GM18507 (cell line): ENCODE data around the gene TARBP1.
"Not testable (repeated sequence)": the region's sequence is repeated elsewhere in the genome, so short reads cannot be mapped to it uniquely, and the experiment has no call there.

Source experiments
- DNase-seq: peaks from one replicate; pipeline ENCODE4 v3.0.0; 2011; ENCODE audit warnings: low read depth; ENCODE audit not compliant: insufficient read length; ENCODE audit errors: extremely low spot score
- FAIRE-seq: peaks from 2 replicates; lab custom pipeline; 2011; peaks lifted over from hg19 to GRCh38; lab: Jason Lieb, UNC

Gene TARBP1

GRCh38 chr1:234402939-234403338 lies 76.0 kb downstream of the TARBP1 start:
- DNase-seq, result no peak

DNA sequence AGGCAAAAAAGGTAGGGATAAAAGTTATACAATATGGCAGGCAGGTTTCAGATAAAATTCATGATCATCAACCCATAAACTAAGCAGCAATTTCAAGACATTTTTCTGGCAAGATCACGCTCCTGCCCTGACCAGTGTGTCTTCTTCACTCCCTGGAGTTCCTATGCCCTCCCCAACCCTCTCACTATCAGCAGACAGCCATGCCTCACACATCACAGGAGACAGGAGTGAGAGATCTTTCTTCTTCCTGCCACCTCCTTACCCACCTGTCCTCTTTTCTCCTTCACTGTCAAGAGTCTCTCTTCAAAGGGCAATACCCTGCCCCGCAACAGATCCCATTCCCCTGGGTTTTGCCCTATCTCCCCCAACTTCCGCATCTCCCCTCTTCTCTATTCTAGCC lies 77.3 kb downstream of the TARBP1 start:
- DNase-seq (no peak), FAIRE-seq (no peak)

More at GRCh38 chr1:234402939-234403338, 76.0 kb downstream of the TARBP1 start:
- no peak for FAIRE-seq

DNA sequence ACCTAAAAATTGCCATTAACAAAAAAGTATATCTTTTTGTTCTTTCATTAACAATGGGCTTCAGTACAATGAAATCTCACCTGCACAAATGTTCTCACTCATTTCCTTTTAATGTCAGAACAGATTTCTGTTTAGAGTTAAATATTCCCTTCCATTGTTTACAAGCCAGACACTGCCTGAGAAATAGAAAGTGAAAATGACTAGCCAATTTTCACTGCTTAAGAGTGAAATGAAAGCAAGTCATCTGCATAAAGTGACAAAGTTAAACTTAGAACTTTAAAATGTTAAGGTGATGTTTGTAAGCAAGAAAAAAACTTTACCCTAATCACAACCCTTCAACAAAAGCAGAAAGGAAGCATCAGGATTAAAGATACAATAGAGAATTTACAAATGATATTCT lies 78.2 kb downstream of the TARBP1 start:
- peak; percentile 63 for FAIRE-seq
- DNase-seq, result no peak

DNA sequence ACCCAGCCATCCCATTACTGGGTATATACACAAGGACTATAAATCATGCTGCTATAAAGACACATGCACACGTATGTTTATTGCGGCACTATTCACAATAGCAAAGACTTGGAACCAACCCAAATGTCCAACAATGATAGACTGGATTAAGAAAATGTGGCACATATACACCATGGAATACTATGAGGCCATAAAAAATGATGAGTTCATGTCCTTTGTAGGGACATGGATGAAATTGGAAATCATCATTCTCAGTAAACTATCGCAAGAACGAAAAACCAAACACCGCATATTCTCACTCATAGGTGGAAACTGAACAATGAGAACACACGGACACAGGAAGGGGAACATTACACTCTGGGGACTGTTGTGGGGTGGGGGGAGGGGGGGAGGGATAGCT lies 79.5 kb downstream of the TARBP1 start:
- not testable (repeated sequence) for FAIRE-seq, DNase-seq

DNA sequence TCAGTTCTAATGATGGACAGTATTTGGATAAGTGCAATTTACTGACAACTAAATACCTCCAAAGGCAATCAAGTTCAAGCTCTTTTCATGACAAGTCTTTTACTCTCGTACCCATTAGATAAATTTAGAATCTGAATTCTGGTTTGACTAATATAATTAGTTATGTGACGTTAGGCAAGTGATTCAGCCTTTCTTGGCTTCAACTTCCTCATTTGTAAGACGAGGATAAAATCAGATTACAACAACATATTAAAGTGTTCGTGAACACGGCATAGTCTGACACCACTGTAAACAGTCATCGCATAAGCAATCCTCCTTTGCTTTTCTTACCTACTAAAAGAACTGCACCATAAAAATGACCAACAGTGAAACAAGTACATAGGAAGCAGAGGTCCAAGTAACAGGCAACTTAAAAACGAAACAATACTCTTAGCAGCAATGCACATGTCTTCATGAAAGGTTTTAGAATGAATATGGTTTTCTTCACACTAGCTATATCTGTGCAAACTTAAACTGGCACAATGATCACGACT lies 80.1 kb downstream of the TARBP1 start:
- peak; percentile 88 for FAIRE-seq
- DNase-seq, result no peak

DNA sequence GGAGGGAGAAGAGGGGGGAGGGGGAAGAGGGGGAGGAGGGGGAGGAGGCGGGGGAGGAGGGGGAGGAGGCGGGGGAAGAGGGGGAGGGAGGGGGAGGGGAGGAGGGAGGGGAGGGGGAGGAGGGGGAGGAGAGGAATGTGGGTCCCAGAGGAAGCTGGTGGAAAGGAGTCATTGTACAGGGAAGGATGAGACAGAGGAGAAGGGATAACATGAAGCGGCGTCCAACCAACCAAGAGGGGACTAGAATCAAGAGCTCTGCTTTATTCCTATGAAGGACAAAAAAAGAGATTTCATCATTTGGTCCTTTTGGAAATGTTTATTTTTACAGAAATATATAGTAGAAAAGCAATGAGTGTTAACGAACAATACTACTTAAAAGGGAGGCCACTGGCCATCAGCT lies 81.2 kb downstream of the TARBP1 start:
- FAIRE-seq (no peak), DNase-seq (no peak)

GRCh38 chr1:234396871-234397270 lies 82.1 kb downstream of the TARBP1 start:
- FAIRE-seq, result peak; percentile 65
- no peak for DNase-seq

GRCh38 chr1:234396092-234396491 lies 82.9 kb downstream of the TARBP1 start:
- DNase-seq, result no peak
- no peak for FAIRE-seq

DNA sequence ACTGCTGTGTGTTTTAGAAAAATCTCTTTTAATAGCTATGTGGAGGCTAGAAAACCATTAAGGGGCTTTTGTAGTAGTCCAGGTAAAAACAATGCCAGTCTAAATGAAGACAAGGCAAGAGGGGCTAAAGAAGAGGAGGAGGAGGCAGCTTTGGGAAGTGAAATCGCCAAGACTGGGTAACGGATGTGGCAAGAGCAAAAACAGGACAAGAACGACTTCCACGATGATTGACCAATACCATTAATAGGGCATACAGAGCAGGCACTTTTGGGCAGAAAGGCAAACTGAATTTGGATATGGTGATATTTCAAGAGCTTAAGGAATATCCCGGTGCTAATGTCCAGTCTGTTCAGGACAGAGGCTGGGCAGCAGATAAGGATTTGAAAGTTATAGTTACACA lies 83.7 kb downstream of the TARBP1 start:
- DNase-seq, result no peak
- no peak for FAIRE-seq

GRCh38 chr1:234393190-234393589 lies 85.8 kb downstream of the TARBP1 start:
- no peak for DNase-seq
- FAIRE-seq, result no peak

GRCh38 chr1:234388094-234388493 lies 90.9 kb downstream of the TARBP1 start:
- DNase-seq (no peak), FAIRE-seq (no peak)

DNA sequence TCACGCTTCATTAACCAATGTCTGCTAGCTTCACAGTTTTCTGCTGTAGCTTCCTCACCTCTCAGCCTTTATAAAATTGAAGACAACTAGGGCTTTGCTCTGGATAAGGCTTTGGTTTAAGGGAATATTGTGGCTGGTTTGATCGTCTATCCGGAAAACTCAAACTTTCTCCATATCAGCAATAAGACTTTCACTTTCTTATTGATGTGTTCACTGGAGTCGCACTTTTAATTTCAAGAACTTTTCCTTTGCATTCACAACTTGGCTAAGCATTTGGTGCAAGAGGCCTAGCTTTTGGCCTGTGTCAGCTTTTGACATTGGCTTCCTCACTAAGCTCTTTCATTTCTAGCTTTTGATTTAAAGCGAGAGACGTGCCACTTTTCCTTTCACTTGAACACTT lies 92.9 kb downstream of the TARBP1 start:
- DNase-seq, result no peak
- FAIRE-seq, result peak; percentile 33

- DNase-seq (no peak), FAIRE-seq (no peak)
These were observed 97.1 kb downstream of the TARBP1 start for GRCh38 chr1:234381699-234382555.

DNA sequence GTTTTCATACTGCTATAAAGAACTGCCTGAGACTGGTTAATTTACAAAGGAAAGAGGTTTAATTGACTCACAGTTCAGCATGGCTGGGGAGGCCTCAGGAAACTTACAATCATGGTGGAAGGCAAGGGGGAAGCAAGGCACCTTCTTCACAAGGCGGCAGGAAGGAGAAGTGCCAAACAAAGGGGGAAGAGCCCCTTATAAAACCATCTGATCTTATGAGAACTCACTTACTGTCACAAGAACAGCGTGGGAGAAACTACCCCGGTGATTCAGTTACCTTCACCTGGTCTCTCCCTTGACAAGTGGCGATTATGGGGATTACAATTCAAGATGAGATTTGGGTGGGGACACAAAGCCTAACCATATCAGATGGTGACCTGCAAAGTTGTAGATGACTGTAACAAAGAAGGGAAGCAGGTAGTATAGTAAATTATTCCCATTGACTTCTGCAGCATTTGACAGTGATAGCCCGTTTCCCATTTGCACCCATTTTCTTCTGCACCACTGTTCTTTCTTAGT lies 99.3 kb downstream of the TARBP1 start:
- DNase-seq, FAIRE-seq: not testable (repeated sequence)

- FAIRE-seq, result no peak
- DNase-seq, result no peak
These were observed 103.3 kb downstream of the TARBP1 start for GRCh38 chr1:234375672-234376071.

DNA sequence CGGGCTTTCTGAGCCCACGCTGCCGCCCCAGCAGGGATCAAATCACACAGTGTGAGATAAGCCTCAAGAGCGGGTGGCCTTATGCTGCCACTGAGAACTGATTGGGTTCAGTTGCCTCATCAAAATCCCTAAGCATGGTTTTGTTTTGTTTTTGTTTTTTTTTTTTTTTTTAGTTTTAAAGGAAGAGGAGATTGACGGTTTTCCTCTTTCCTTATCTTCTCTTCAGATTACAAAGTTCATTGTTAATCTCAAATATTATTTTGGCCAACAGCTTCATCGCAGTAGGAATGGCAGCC lies 105.1 kb downstream of the TARBP1 start:
- DNase-seq (no peak), FAIRE-seq (no peak)

- FAIRE-seq (peak; percentile 97), DNase-seq (peak; percentile 84)
These were observed 105.7 kb downstream of the TARBP1 start, which contains the start of gene COA6 for GRCh38 chr1:234373064-234373958. TSS of gene COA6 (plus strand) at chr1:234373456. CDS start at chr1:234373467, 11 bp downstream.

DNA sequence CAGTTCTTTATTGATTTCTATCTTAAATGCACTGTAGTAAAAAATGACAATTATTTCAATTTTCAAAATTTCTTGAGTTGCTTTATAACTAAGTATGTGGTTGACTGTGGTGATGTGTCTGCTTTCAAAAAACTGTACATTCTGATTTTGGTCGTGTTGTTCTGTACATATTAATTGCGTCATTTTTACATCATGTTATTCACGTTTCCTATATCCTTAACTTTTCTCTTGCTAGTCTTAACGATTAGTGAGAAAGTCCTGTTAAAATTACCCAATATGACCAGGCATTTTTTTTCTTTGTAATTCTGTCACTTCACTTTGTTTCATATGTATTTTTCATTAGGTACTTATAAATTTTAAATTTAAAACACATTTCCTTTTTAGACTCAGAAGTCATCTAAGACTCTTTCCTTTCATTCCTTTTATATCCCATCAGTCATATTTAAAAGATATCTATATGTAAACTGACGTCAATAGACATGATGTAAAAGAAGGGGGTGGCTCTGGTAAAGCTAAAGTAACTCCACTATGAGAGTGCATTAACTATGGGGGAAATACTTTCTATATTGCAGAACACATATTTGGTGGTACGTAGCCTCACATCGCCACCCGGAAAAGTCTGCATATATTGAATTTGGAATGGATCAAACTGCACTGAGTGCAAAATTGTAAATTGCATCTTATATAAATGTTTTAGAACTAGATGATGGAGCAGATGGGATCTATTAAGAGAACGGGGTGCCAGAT lies 106.8 kb downstream of the TARBP1 start:
- no peak for FAIRE-seq

GRCh38 chr1:234371414-234371813 lies 107.6 kb downstream of the TARBP1 start:
- FAIRE-seq, result no peak
- no peak for DNase-seq

More for the DNA sequence above, 106.8 kb downstream of the TARBP1 start:
- no peak for DNase-seq
